Astrocyte (in vitro differentiated cells and primary cell): Measurements from ENCODE around the gene LPGAT1. TPM values are rescaled to one million over a fixed set of nuclear protein-coding genes. Genes with fewer than 3 reads are reported as not detected.

Source experiments
- DNase-seq: peaks from one replicate; pipeline ENCODE4 v3.0.0-alpha.2; 2010; ENCODE audit warnings: low read depth
- FAIRE-seq: peaks from 2 replicates; lab custom pipeline; 2011; peaks lifted over from hg19 to GRCh38; lab: Jason Lieb, UNC
- H2AFZ ChIP-seq: 2 replicates; pipeline ENCODE4 v1.6.0; 2012; ENCODE audit warnings: low read depth, low read length, inconsistent platforms
- H3K27ac ChIP-seq: 2 replicates; pipeline ENCODE4 v1.5.1; 2011; ENCODE audit warnings: low read depth, low read length, inconsistent platforms
- H3K27me3 ChIP-seq: 2 replicates; pipeline ENCODE4 v1.6.0; 2011; ENCODE audit warnings: low read length, inconsistent platforms; ENCODE audit not compliant: insufficient read depth
- H3K36me3 ChIP-seq: 2 replicates; pipeline ENCODE4 v1.5.1; 2011; ENCODE audit warnings: low read length, inconsistent platforms; ENCODE audit not compliant: insufficient read depth
- H3K4me1 ChIP-seq: 2 replicates; pipeline ENCODE4 v1.5.1; 2011; ENCODE audit warnings: low read length, inconsistent platforms; ENCODE audit not compliant: insufficient read depth
- H3K4me2 ChIP-seq: 2 replicates; pipeline ENCODE4 v1.6.0; 2012; ENCODE audit warnings: low read length, inconsistent platforms
- H3K4me3 ChIP-seq: 2 replicates; pipeline ENCODE4 v1.5.1; 2011; ENCODE audit warnings: low read depth, mild to moderate bottlenecking, low read length, inconsistent platforms; ENCODE audit not compliant: insufficient read depth
- H3K79me2 ChIP-seq: 2 replicates; pipeline ENCODE4 v1.6.0; 2012; ENCODE audit warnings: mild to moderate bottlenecking, low read length, inconsistent platforms; ENCODE audit not compliant: insufficient read depth
- H3K9ac ChIP-seq: 2 replicates; pipeline ENCODE4 v1.6.0; 2012; ENCODE audit warnings: mild to moderate bottlenecking, low read length, inconsistent platforms
- H3K9me3 ChIP-seq: 2 replicates; pipeline ENCODE4 v1.5.1; 2012; ENCODE audit warnings: low read depth, mild to moderate bottlenecking, low read length, inconsistent platforms; ENCODE audit not compliant: insufficient read depth
- H4K20me1 ChIP-seq: 2 replicates; pipeline ENCODE4 v1.6.0; 2012; ENCODE audit warnings: low read length, inconsistent platforms; ENCODE audit not compliant: insufficient read depth
- H3K27ac Mint-ChIP-seq: one replicate; pipeline ENCODE4 v1.8.0; 2021; ENCODE audit warnings: mild to moderate bottlenecking, mixed read lengths; ENCODE audit not compliant: unreplicated experiment
- H3K27me3 Mint-ChIP-seq: one replicate; pipeline ENCODE4 v1.8.0; 2021; ENCODE audit warnings: low read depth, mixed read lengths; ENCODE audit not compliant: unreplicated experiment
- H3K36me3 Mint-ChIP-seq: one replicate; pipeline ENCODE4 v1.8.0; 2021; ENCODE audit warnings: low read depth, mixed read lengths; ENCODE audit not compliant: unreplicated experiment
- H3K4me1 Mint-ChIP-seq: one replicate; pipeline ENCODE4 v1.8.0; 2021; ENCODE audit warnings: low read depth, mixed read lengths; ENCODE audit not compliant: unreplicated experiment
- H3K4me3 Mint-ChIP-seq: one replicate; pipeline ENCODE4 v1.8.0; 2021; ENCODE audit warnings: mild to moderate bottlenecking, moderate library complexity, mixed read lengths; ENCODE audit not compliant: unreplicated experiment
- H3K9me3 Mint-ChIP-seq: one replicate; pipeline ENCODE4 v1.8.0; 2021; ENCODE audit warnings: mild to moderate bottlenecking, mixed read lengths; ENCODE audit not compliant: unreplicated experiment
- CTCF ChIP-seq: IDR thresholded peaks from 2 replicates; pipeline ENCODE4 v1.5.1; 2011; ENCODE audit warnings: low read depth, mild to moderate bottlenecking, inconsistent platforms, low read length, moderate library complexity; ENCODE audit not compliant: insufficient read depth
- EZH2 ChIP-seq: IDR thresholded peaks from 2 replicates; pipeline ENCODE4 v1.6.1; 2012; ENCODE audit warnings: mild to moderate bottlenecking, low read length, inconsistent platforms; ENCODE audit not compliant: insufficient read depth
- total RNA-seq: library from RNA; stranded (reverse); gene quantifications from 2 replicates; pipeline ENCODE4 v1.2.1, GENCODE V29; 2021

Gene LPGAT1
- total RNA-seq, 1 donor from 2014 or later: 36.7 TPM

GRCh38 chr1:211865180-211865579, 34.6 kb upstream of the LPGAT1 start:
- Histone ChIP-seq H3K9ac (no peak overlapping the region), H3K36me3 (no peaks in the 10 kb centered on the region), H3K4me1 (no peaks in the 10 kb centered on the region), H3K27ac (no peak overlapping the region), H3K27me3 (no peaks in the 10 kb centered on the region), H3K9me3 (no peaks in the 10 kb centered on the region), H2AFZ (no peak overlapping the region), H4K20me1 (no peaks in the 10 kb centered on the region), H3K79me2 (no peaks in the 10 kb centered on the region), H3K4me2 (no peak overlapping the region), H3K4me3 (no peak overlapping the region)
- FAIRE-seq: no peak
- Mint-ChIP-seq H3K27me3 (no peaks in the 10 kb centered on the region), H3K4me1 (no peaks in the 10 kb centered on the region), H3K36me3 (no peaks in the 10 kb centered on the region), H3K4me3 (no peak overlapping the region), H3K27ac (no peak overlapping the region), H3K9me3 (no peaks in the 10 kb centered on the region)
- TF ChIP-seq CTCF: no peak
- no peak for TF ChIP-seq EZH2
- DNase-seq: no peak

- Histone ChIP-seq H3K27ac (no peak overlapping the region), H3K4me2 (no peak overlapping the region), H3K36me3 (no peaks in the 10 kb centered on the region), H3K27me3 (no peaks in the 10 kb centered on the region), H3K4me3 (no peak overlapping the region), H3K4me1 (no peaks in the 10 kb centered on the region), H3K79me2 (no peaks in the 10 kb centered on the region), H2AFZ (no peak overlapping the region), H3K9ac (no peak overlapping the region), H3K9me3 (no peaks in the 10 kb centered on the region), H4K20me1 (no peaks in the 10 kb centered on the region)
- TF ChIP-seq CTCF: no peak
- no peak for TF ChIP-seq EZH2
- DNase-seq (no peak), FAIRE-seq (no peak)
- H3K27me3 Mint-ChIP-seq: no peaks in the 10 kb centered on the region
- H3K4me1 Mint-ChIP-seq: no peaks in the 10 kb centered on the region
- no peak overlapping the region for H3K4me3 Mint-ChIP-seq
- no peaks in the 10 kb centered on the region for H3K36me3 Mint-ChIP-seq
- H3K27ac Mint-ChIP-seq: no peak overlapping the region
- H3K9me3 Mint-ChIP-seq: peaks cover 4% of the 10 kb centered on the region
Observed at GRCh38 chr1:211859405-211859804, 28.8 kb upstream of the LPGAT1 start.

GRCh38 chr1:211851174-211851573, 20.6 kb upstream of the LPGAT1 start:
- H3K36me3 ChIP-seq: no peaks in the 10 kb centered on the region
- H3K4me3 ChIP-seq: no peak overlapping the region
- H3K4me1 Mint-ChIP-seq: no peaks in the 10 kb centered on the region
- H3K9me3 ChIP-seq: no peaks in the 10 kb centered on the region
- no peak overlapping the region for H3K4me2 ChIP-seq
- no peak overlapping the region for H3K4me3 Mint-ChIP-seq
- FAIRE-seq (no peak), DNase-seq (no peak)
- H3K79me2 ChIP-seq: no peaks in the 10 kb centered on the region
- no peaks in the 10 kb centered on the region for H3K27me3 Mint-ChIP-seq
- peaks cover 3% of the 10 kb centered on the region for H3K9me3 Mint-ChIP-seq
- no peak overlapping the region for H3K27ac ChIP-seq
- TF ChIP-seq CTCF (no peak), EZH2 (no peak)
- peaks cover 5% of the 10 kb centered on the region for H3K27me3 ChIP-seq
- H3K9ac ChIP-seq: no peak overlapping the region
- H3K36me3 Mint-ChIP-seq: no peaks in the 10 kb centered on the region
- no peak overlapping the region for H2AFZ ChIP-seq
- H4K20me1 ChIP-seq: no peaks in the 10 kb centered on the region
- no peaks in the 10 kb centered on the region for H3K4me1 ChIP-seq
- H3K27ac Mint-ChIP-seq: no peak overlapping the region
